ENCODE measurements around the gene SENP2. TPM values are rescaled to one million over a fixed set of nuclear protein-coding genes. Genes with fewer than 3 reads are reported as not detected.
"Not testable (repeated sequence)": the region's sequence is repeated elsewhere in the genome, so short reads cannot be mapped to it uniquely, and the experiment has no call there.

The SENP2 gene
- total RNA-seq, 4 donors from 2014 or later: 23.7 to 56.9 (median 30.6) TPM

DNA sequence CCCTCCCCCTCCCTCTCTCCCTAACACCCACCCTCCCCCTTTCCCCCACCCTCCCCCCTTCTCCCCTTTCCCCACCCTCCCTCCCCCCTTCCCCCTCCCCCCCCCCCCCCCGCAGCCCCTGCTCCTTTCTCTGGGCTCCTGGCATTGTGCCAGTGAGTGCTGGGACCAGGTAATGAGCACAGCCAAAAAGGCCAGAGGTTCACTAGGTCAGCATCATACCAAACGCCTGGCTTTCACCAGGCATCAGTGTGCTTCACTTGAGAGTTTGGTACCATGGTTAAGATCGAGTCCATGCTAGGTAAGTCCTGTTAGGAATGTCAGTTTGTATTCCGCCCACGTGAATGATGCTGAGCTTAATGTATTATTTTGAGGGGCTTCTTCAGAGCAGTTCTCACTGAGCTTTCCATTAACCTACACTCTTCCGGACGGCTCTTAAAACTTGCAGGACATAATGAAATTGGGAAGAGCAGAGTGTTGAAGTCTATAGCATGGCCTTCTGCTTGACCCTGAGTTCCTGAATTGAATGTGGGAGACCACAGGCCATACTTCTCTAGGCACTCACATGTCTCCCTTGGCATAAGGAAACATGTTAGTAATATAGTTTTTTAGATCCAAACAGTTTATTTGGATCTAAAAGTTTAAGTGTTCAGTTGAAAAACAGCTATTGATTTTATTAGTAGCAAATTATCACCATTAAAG is 45.6 kb downstream of the SENP2 start:
- ATAC-seq (ENCODE audit: low FRiP score) (no peak), DNase-seq (ENCODE audit: low spot score) (no peak)
- TF ChIP-seq, protein P1, sequence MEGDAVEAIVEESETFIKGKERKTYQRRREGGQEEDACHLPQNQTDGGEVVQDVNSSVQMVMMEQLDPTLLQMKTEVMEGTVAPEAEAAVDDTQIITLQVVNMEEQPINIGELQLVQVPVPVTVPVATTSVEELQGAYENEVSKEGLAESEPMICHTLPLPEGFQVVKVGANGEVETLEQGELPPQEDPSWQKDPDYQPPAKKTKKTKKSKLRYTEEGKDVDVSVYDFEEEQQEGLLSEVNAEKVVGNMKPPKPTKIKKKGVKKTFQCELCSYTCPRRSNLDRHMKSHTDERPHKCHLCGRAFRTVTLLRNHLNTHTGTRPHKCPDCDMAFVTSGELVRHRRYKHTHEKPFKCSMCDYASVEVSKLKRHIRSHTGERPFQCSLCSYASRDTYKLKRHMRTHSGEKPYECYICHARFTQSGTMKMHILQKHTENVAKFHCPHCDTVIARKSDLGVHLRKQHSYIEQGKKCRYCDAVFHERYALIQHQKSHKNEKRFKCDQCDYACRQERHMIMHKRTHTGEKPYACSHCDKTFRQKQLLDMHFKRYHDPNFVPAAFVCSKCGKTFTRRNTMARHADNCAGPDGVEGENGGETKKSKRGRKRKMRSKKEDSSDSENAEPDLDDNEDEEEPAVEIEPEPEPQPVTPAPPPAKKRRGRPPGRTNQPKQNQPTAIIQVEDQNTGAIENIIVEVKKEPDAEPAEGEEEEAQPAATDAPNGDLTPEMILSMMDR (IDR thresholded peaks at IDR 0.05): no peak

- no peak for DNase-seq (ENCODE audit: low spot score)
- TF ChIP-seq, protein P1 (IDR thresholded peaks at IDR 0.05): no peak
Observed at GRCh38 chr3:185632996-185633395, 46.9 kb downstream of the SENP2 start.

GRCh38 chr3:185637388-185637787 is 51.3 kb downstream of the SENP2 start:
- no peak for ATAC-seq (ENCODE audit: low FRiP score)
- DNase-seq (ENCODE audit: low spot score): no peak
- TF ChIP-seq, protein P1 (IDR thresholded peaks at IDR 0.05): no peak

More at GRCh38 chr3:185632996-185633395, 46.9 kb downstream of the SENP2 start:
- ATAC-seq (ENCODE audit: low FRiP score): no peak

DNA sequence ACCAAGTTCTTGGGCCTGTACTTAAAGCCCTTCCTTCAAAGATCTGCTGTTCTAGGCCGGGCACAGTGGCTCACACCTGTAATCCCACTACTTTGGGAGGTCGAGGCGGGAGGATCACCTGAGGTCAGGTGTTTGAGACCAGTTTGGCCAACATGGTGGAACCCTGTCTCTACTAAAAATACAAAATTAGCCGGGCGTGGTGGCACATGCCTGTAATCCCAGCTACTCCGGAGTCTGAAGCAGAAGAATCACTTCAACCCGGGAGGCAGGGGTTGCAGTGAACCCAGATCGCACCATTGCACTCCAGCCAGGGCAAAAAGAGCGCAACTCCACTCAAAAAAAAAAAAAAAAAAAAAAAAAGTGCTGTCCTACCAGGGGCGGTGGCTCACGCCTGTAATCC is 52.6 kb downstream of the SENP2 start:
- not testable (repeated sequence) for ATAC-seq (ENCODE audit: low FRiP score); DNase-seq (ENCODE audit: low spot score)

- DNase-seq (ENCODE audit: low spot score): no peak
- TF ChIP-seq, protein P1 (IDR thresholded peaks at IDR 0.05): no peak
- ATAC-seq (ENCODE audit: low FRiP score): no peak
Observed at GRCh38 chr3:185639632-185640206, 53.6 kb downstream of the SENP2 start.

DNA sequence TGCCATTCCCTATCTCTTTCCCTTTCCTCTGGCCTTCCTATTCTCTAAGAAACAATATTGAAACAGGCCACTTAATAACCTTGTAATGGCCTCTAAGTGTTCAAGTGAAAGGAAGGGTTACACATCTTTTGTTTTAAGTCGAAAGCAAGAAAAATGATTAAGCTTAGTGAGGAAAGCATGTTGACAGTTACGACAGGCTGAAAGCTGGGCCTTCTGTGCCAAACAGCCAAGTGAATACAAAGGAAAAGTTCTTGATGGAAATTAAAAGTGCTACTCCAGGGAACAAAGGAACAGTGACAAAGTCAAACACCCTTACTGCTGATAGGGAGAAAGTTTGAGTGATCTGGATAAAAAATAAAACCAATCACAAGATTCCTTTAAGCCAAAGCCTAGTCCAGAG is 54.2 kb downstream of the SENP2 start:
- ATAC-seq (ENCODE audit: low FRiP score) (no peak), DNase-seq (ENCODE audit: low spot score) (no peak)
- TF ChIP-seq, protein P1 (IDR thresholded peaks at IDR 0.05): no peak

- not testable (repeated sequence) for ATAC-seq (ENCODE audit: low FRiP score); DNase-seq (ENCODE audit: low spot score)
Observed at GRCh38 chr3:185645191-185645590, 59.1 kb downstream of the SENP2 start.

All from omental fat pad (tissue), 4 donors.